GM18519 (cell line): Measurements from ENCODE around the gene IQGAP2.
"Not testable (repeated sequence)": the region's sequence is repeated elsewhere in the genome, so short reads cannot be mapped to it uniquely, and the experiment has no call there.

Source experiments
- ATAC-seq: cut with Tn5 transposase; IDR thresholded peaks from one replicate; pipeline ENCODE4 v1.9.1; 2021; ENCODE audit warnings: mild to moderate bottlenecking, moderate library complexity; ENCODE audit not compliant: unreplicated experiment, low FRiP score

The IQGAP2 gene

GRCh38 chr5:76728965-76729364, 325.9 kb downstream of the IQGAP2 start:
- ATAC-seq: no peak

- ATAC-seq: no peak
Measured at GRCh38 chr5:76729373-76730290, 326.5 kb downstream of the IQGAP2 start.

- ATAC-seq: no peak
Measured at GRCh38 chr5:76732405-76733048, 329.4 kb downstream of the IQGAP2 start.

GRCh38 chr5:76733049-76733417, 329.9 kb downstream of the IQGAP2 start:
- no peak for ATAC-seq

GRCh38 chr5:76735762-76736545, 332.9 kb downstream of the IQGAP2 start:
- no peak for ATAC-seq

GRCh38 chr5:76736679-76737556, 333.8 kb downstream of the IQGAP2 start:
- ATAC-seq: peak; percentile 32

GRCh38 chr5:76737846-76738245, 334.8 kb downstream of the IQGAP2 start:
- ATAC-seq: no peak

- not testable (repeated sequence) for ATAC-seq
Measured at GRCh38 chr5:76741506-76741905, 338.4 kb downstream of the IQGAP2 start.

GRCh38 chr5:76742583-76742982, 339.5 kb downstream of the IQGAP2 start:
- ATAC-seq: no peak

GRCh38 chr5:76744632-76745031, 341.5 kb downstream of the IQGAP2 start:
- ATAC-seq: no peak

- no peak for ATAC-seq
Measured at GRCh38 chr5:76745670-76746069, 342.6 kb downstream of the IQGAP2 start.

GRCh38 chr5:76746677-76747076, 343.6 kb downstream of the IQGAP2 start:
- no peak for ATAC-seq

GRCh38 chr5:76747706-76748105, 344.6 kb downstream of the IQGAP2 start:
- no peak for ATAC-seq

GRCh38 chr5:76751291-76751690, 348.2 kb downstream of the IQGAP2 start:
- no peak for ATAC-seq

- no peak for ATAC-seq
Measured at GRCh38 chr5:76754668-76755078, 351.6 kb downstream of the IQGAP2 start.

GRCh38 chr5:76755779-76756637, 352.9 kb downstream of the IQGAP2 start:
- ATAC-seq: no peak

GRCh38 chr5:76757049-76757448, 354.0 kb downstream of the IQGAP2 start:
- ATAC-seq: no peak
